Left ventricle myocardium superior (tissue), 1 donor: Measurements from ENCODE around the gene AKR7A2. TPM values are rescaled to one million over a fixed set of nuclear protein-coding genes. Genes with fewer than 3 reads are reported as not detected.

Experiments
- ATAC-seq: fragments of 200-7000 bp; cut with Tn5 transposase; one replicate; pipeline ENCODE4 v1.9.1; 2020; ENCODE audit warnings: mild to moderate bottlenecking, moderate library complexity
- DNase-seq: peaks from one replicate; pipeline ENCODE4 v3.0.0-alpha.2; 2020
- intact Hi-C: fragments of 100-400 bp; cut with micrococcal nuclease; formaldehyde crosslinking; loops from one replicate; pipeline ENCODE4 v1.11.0; 2022
- total RNA-seq: library from RNA; stranded (reverse); fragmentation: NEBNext Ultra II Directional; extraction: Animal tissue kit (Norgen Biotek cat#: 25700); gene quantifications from one replicate; pipeline ENCODE4 v1.2.1, GENCODE V29; 2021
- donor health status: DM: no; HTN: yes; CAD: no; lungs with severe emphysema.

Gene AKR7A2
- total RNA-seq, 1 donor from 2014 or later = 48.7 TPM

- DNase-seq (no peak), ATAC-seq (no peak)
- intact Hi-C loops = no loop called here
Measured at GRCh38 chr1:19329188-19329587, 17.2 kb upstream of the AKR7A2 start.

DNA sequence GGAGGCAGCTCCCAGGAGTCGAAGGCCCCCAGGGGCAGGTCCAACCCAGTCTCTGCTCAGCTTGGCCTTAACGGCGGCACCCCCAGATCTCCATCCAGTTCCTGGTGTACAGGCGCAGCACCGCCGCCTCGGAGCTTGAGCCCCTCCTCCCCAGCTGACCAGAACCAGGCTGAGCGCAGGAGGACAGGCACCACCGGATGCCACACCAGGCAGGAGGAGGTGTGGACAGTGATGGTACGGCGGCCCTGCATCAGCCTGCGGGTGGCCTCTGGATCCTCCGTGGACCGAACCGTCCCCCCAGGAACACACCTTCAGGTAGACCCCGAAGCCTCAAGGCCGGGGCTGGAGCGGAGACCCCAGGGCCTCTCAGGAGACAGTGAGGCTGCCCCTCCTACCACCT, 16.5 kb upstream of the AKR7A2 start:
- intact Hi-C loops = no loop called here
- ATAC-seq (no peak), DNase-seq (no peak)

GRCh38 chr1:19327736-19328135, 15.8 kb upstream of the AKR7A2 start:
- intact Hi-C loops = no loop called here
- no peak for ATAC-seq

DNA sequence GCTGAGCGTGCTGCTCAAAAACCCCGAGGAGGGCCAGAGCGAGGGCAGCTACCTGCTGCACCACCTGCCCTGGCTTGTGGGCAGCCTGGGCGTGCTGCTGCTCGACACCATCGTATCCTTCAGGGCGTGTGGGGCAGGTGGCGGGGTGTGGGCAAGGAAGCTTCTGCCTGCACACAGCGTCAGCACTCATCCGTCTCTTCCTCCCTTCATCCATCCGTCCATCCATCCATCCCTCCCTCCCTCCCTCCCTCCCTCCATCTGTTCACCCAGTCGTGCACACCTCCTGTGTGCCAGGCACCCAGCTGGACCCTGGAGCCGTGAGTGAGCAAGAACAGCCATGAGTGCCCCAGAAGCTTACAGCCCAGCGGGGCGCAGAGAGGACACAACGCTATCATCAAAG, 15.4 kb upstream of the AKR7A2 start:
- peak; percentile 16 for DNase-seq
- ATAC-seq = no peak
- intact Hi-C loops = no loop called here

More at GRCh38 chr1:19327736-19328135, 15.8 kb upstream of the AKR7A2 start:
- DNase-seq = peak; percentile 3

GRCh38 chr1:19326748-19327065, 14.8 kb upstream of the AKR7A2 start:
- ATAC-seq (no peak), DNase-seq (peak; percentile 23)
- intact Hi-C loops = no loop called here

DNA sequence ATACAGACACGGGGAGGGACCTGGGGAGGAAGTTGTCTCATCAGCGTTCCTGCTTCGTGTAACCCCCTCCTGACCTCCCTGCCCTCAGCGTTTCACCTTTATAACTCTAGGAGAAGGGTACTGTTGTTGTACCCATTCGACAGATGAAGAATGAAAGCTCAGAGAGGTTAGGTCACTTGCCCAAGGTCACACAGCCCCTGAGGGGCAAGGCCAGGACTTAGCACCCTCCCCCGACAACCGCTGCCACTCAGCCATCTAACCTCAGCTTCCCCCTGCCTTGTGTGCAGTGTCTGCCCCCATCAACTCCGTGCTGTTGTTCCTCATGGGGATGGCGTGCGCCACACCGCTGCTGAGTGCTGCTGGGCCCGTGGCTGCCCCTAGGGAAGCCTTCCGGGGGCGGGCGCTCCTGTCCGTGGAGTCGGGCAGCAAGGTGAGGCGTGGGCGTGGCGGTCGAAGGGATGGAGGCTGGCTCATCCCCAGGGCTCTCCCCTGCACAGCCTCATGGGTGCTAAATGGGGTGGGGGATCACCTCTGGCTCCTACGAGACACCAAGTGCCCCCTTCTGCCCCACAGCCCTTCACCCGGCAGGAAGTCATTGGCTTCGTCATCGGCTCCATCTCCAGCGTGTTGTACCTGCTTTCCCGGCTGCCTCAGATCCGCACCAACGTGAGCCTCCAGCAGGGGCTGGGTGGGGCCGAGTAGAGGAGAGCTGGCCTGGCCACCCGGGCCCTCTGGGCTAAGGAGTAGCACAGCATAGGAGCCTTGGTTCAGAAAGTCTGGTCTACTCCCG, 14.2 kb upstream of the AKR7A2 start:
- intact Hi-C loops = no loop called here
- ATAC-seq (no peak), DNase-seq (peak; percentile 26)

- intact Hi-C loops = no loop called here
- ATAC-seq (no peak), DNase-seq (peak; percentile 11)
Measured at GRCh38 chr1:19325368-19325957, 13.5 kb upstream of the AKR7A2 start.

DNA sequence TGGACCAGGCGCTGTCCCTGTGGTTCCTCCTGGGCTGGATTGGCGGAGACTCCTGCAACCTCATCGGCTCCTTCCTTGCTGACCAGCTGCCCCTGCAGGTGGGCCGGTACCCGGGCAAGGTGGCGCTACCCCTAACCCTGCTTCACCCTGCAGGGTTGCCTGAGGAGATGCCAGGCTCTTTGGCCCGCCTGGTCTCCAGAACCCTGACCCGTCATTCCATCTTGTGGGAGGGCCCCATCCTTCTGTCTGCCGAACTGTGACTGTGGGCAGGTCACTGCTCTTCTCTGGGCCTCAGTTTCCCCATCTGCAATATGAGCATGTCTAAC, 12.7 kb upstream of the AKR7A2 start:
- no peak for ATAC-seq
- DNase-seq = peak; percentile 17
- intact Hi-C loops = no loop called here

- DNase-seq = peak; percentile 10
- intact Hi-C loops = no loop called here
- ATAC-seq = no peak
Measured at GRCh38 chr1:19323987-19324664, 12.2 kb upstream of the AKR7A2 start.

- no peak for ATAC-seq
- intact Hi-C loops = no loop called here
- DNase-seq = peak; percentile 15
Measured at GRCh38 chr1:19322481-19322880, 10.5 kb upstream of the AKR7A2 start.

- ATAC-seq = no peak
- intact Hi-C loops = no loop called here
- no peak for DNase-seq
Measured at GRCh38 chr1:19321071-19321470, 9.1 kb upstream of the AKR7A2 start.

DNA sequence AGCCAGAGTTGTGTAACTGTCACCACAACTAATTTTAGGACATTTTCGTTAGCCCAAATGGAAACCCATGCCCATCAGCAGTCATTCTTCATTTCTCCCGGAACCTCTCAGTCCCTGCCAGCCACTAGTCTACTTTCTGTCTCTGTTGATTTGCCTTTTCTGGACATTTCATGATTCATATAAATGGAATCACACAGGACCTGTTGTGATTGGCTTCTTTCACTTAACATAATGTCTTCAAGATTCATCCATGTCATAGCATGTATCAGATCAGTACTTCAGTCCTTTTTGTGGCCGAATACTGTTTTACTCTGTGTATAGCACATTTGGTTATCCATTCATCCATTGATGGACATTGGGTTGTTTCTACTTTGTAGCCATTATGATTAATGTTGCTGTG, 7.3 kb upstream of the AKR7A2 start:
- no peak for DNase-seq
- intact Hi-C loops = no loop called here
- ATAC-seq = no peak

DNA sequence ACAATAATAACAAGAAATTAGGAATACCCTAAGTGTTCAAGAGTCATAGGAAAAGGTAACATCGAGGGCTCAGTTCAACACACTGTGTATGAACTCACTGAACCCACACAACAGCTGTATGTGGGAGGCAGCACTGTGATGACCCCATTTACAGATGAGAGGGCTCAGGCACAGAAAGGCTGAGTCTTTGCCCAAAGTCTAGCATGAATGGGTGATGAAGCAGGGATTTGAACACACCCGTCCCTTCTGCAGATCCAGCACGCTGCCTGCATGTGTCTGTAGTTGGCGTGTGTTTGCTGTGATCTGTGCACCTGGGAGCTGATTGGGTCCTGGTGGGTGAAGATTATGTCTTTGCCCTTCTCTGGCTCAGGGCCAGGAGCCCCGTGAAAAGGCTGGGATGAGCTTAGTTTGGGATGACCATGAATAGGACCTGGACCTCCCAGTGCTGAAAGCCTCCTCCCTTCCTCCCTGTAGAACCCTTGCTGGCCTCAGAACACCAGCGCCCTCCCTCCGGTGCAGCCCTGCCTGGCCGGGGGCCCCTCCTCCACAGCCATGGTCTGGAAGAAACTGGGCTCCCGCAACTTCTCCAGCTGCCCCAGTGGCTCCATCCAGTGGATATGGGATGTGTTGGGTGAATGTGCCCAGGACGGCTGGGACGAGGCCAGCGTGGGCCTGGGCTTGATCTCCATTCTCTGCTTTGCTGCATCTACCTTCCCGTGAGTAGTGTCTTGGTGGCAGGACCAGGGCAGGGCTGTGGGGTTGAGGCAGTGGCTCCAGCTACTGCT, 5.4 kb upstream of the AKR7A2 start:
- ATAC-seq (no peak), DNase-seq (no peak)
- intact Hi-C loops = no loop called here

GRCh38 chr1:19315378-19316198, 3.6 kb upstream of the AKR7A2 start:
- ATAC-seq (no peak), DNase-seq (no peak)
- intact Hi-C loops = no loop called here

DNA sequence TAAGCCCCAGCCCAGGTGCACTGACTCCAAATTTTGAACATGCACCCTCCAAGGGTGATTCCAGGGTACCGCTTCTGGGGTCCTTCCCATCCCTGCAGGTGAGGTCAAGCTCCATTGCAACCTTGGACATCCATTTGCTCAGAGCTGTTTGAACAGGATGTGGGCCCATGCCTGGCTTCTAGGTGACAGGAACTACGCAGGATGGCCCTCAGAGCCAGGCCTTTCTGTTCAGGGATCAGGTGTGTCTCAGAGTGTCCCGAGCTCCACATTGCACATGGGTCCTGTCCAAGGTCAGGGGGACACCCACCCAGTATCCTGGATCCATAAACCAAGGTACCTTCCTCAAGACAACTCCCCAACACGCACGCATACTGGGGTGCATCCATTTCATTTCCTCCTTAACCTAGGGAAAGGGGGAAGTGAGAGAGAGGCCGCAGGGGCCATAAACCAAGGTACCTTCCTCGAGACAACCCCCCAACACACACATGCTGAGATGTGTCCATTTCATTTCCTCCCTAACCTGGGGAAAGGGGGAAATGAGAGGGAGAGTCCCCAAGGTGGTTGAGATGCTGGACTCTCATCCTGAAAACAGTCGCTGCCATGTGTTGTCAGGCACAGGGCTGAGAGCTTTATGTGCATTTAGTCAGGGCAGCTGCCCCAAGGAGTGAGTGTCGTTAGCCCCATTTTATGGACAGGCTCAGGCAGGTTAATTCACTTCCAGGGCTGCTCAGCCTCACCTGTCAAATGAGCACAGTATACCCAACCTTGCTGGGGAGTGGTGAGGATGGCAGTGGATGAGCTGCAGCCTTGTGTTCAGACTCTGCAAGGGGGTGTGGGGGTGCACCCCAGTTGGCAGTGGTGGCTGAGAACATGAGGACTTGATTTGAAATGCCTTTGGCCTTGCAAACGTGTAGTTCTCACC, 2.3 kb upstream of the AKR7A2 start:
- no peak for DNase-seq
- no peak for ATAC-seq
- intact Hi-C loops = no loop called here

GRCh38 chr1:19313636-19313959, 1.7 kb upstream of the AKR7A2 start:
- intact Hi-C loops = no loop called here
- ATAC-seq (no peak), DNase-seq (no peak)

- ATAC-seq = no peak
- intact Hi-C loops = no loop called here
- DNase-seq = no peak
Measured at GRCh38 chr1:19312782-19313635, 1.1 kb upstream of the AKR7A2 start.
